HepG2 (cell line): ENCODE measurements around the gene RAB14. TPM values are rescaled to one million over a fixed set of nuclear protein-coding genes. Genes with fewer than 3 reads are reported as not detected.

Experiments used
- CENPX ChIP-seq: sonication (generic); formaldehyde crosslinking; IDR thresholded peaks from 2 replicates; pipeline ENCODE4 v1.9.0; 2021; ENCODE audit warnings: mild to moderate bottlenecking, missing genetic modification reagents, moderate library complexity
- DNMT3B ChIP-seq: conservative IDR thresholded peaks from 2 replicates; pipeline ENCODE4 v1.6.1; 2016; ENCODE audit warnings: missing biosample characterization, control low read depth
- FLYWCH1 ChIP-seq: sonication (generic); formaldehyde crosslinking; IDR thresholded peaks from 2 replicates; pipeline ENCODE4 v1.8.1; 2023; ENCODE audit warnings: mild to moderate bottlenecking, missing genetic modification reagents
- FOXJ3 ChIP-seq: sonication (generic); formaldehyde crosslinking; IDR thresholded peaks from 2 replicates; pipeline ENCODE4 v1.4.0; 2020; ENCODE audit warnings: missing genetic modification reagents, mild to moderate bottlenecking, borderline replicate concordance
- GABPA ChIP-seq, 2 experiments: IDR thresholded peaks; 2 replicates each; pipeline ENCODE4 v1.6.1; 2011 to 2016; ENCODE audit warnings: low read depth in 2 of 2, low read length in 1 of 2, missing biosample characterization in 1 of 2, missing genetic modification characterization in 1 of 2
- GFI1 ChIP-seq: sonication (generic); formaldehyde crosslinking; IDR thresholded peaks from 2 replicates; pipeline ENCODE4 v1.5.0; 2020; ENCODE audit warnings: missing genetic modification reagents, mild to moderate bottlenecking, borderline replicate concordance
- IKZF1 ChIP-seq: fragments of 450-650 bp; IDR thresholded peaks from 2 replicates; pipeline ENCODE4 v1.7.1; 2016
- IRX3 ChIP-seq: sonication (generic); formaldehyde crosslinking; IDR thresholded peaks from 2 replicates; pipeline ENCODE4 v1.8.1; 2023; ENCODE audit warnings: mild to moderate bottlenecking, low read depth, missing genetic modification reagents, borderline replicate concordance
- KLF15 ChIP-seq: sonication (generic); formaldehyde crosslinking; IDR thresholded peaks from 2 replicates; pipeline ENCODE4 v1.8.1; 2023; ENCODE audit warnings: borderline replicate concordance, mild to moderate bottlenecking, inconsistent platforms, missing genetic modification reagents, mixed read lengths
- NCOA2 ChIP-seq: sonication (generic); formaldehyde crosslinking; IDR thresholded peaks from 2 replicates; pipeline ENCODE4 v1.8.0; 2022; ENCODE audit warnings: inconsistent platforms
- NFIC ChIP-seq: IDR thresholded peaks from 2 replicates; pipeline ENCODE4 v1.6.1; 2012; ENCODE audit warnings: mild to moderate bottlenecking, low read length, inconsistent platforms
- NFRKB ChIP-seq: fragments of 450-650 bp; IDR thresholded peaks from 2 replicates; pipeline ENCODE4 v1.6.1; 2017
- NR2F6 ChIP-seq, 2 experiments: IDR thresholded peaks; 2 replicates each; pipeline ENCODE4 v1.6.1; 2016; ENCODE audit warnings: antibody characterized with exemption in 1 of 2, mild to moderate bottlenecking in 1 of 2
- RCOR2 ChIP-seq: IDR thresholded peaks from 2 replicates; pipeline ENCODE4 v1.6.1; 2016; ENCODE audit warnings: missing biosample characterization, missing genetic modification reagents
- SIX4 ChIP-seq: sonication (generic); formaldehyde crosslinking; IDR thresholded peaks from 2 replicates; pipeline ENCODE4 v1.4.0; 2020; ENCODE audit warnings: missing genetic modification reagents
- SNAPC5 ChIP-seq: sonication (generic); formaldehyde crosslinking; IDR thresholded peaks from 2 replicates; pipeline ENCODE4 v1.8.1; 2023; ENCODE audit warnings: mild to moderate bottlenecking, missing genetic modification reagents, borderline replicate concordance
- UBTF ChIP-seq: sonication (generic); formaldehyde crosslinking; IDR thresholded peaks from 2 replicates; pipeline ENCODE4 v1.4.0; 2020; ENCODE audit warnings: mild to moderate bottlenecking, missing genetic modification reagents
- ZBTB26 ChIP-seq: IDR thresholded peaks from 2 replicates; pipeline ENCODE4 v1.6.1; 2016; ENCODE audit warnings: missing compliant biosample characterization, missing genetic modification reagents, borderline replicate concordance
- ZBTB8A ChIP-seq: sonication (generic); formaldehyde crosslinking; IDR thresholded peaks from 2 replicates; pipeline ENCODE4 v1.4.0; 2020; ENCODE audit warnings: mild to moderate bottlenecking, low read depth, missing genetic modification reagents, borderline replicate concordance
- ZC3H13 ChIP-seq: sonication (generic); formaldehyde crosslinking; IDR thresholded peaks from 2 replicates; pipeline ENCODE4 v1.8.1; 2023; ENCODE audit warnings: mild to moderate bottlenecking, missing genetic modification reagents, moderate library complexity
- ZFX ChIP-seq: sonication (generic); formaldehyde crosslinking; IDR thresholded peaks from 2 replicates; pipeline ENCODE4 v1.4.0; 2020; ENCODE audit warnings: mild to moderate bottlenecking, low read depth, missing genetic modification reagents, moderate library complexity
- ZNF10 ChIP-seq: sonication (generic); formaldehyde crosslinking; IDR thresholded peaks from 2 replicates; pipeline ENCODE4 v1.4.0; 2020; ENCODE audit warnings: mild to moderate bottlenecking, low read depth, missing genetic modification reagents, borderline replicate concordance
- ZNF124 ChIP-seq: sonication (generic); formaldehyde crosslinking; IDR thresholded peaks from 2 replicates; pipeline ENCODE4 v1.4.0; 2020; ENCODE audit warnings: missing genetic modification reagents
- ZNF484 ChIP-seq: sonication (generic); formaldehyde crosslinking; IDR thresholded peaks from 2 replicates; pipeline ENCODE4 v1.5.1; 2020; ENCODE audit warnings: mild to moderate bottlenecking, low read depth, missing genetic modification reagents, borderline replicate concordance
- ZNF841 ChIP-seq: sonication (generic); formaldehyde crosslinking; IDR thresholded peaks from 2 replicates; pipeline ENCODE4 v1.8.1; 2023; ENCODE audit warnings: missing genetic modification reagents, borderline replicate concordance
- polyA plus RNA-seq, 8 experiments: library from polyadenylated mRNA; depleted of rRNA in 3 of 8; stranded (reverse) in 7 of 8; unstranded in 1 of 8; fragments of >200 nt; fragmentation: Illumina TruSeq in 4 of 8; extraction: Trizol in 4 of 8; gene quantifications; 2 replicates each; pipeline versions ENCODE4 v1.2.1 to v1.2.3, GENCODE V29; 2011 to 2016; ENCODE audit warnings: low read depth in 4 of 8, missing spikeins in 1 of 8, mixed read lengths in 1 of 8; ENCODE audit not compliant: insufficient read depth in 1 of 8
- total RNA-seq, 5 experiments: library from RNA; depleted of rRNA; stranded (reverse); fragments of >200 nt; fragmentation: Illumina TruSeq; extraction: Trizol; gene quantifications; 2 replicates each; pipeline ENCODE4 v1.2.3, GENCODE V29; 2016; ENCODE audit warnings: low read depth in 1 of 5
- TF ChIP-seq, protein P1 (sequence below): IDR thresholded peaks from 2 replicates; pipeline ENCODE4 v1.6.1; 2012; ENCODE audit warnings: low read depth, low read length, improper control_type of control experiment

RAB14 gene
- total and polyA plus RNA-seq, 2 of the 13 experiments (the other 11 are each of a cell fraction or from before 2014, with no cell fraction given) = 17.4 to 19.3 TPM

DNA sequence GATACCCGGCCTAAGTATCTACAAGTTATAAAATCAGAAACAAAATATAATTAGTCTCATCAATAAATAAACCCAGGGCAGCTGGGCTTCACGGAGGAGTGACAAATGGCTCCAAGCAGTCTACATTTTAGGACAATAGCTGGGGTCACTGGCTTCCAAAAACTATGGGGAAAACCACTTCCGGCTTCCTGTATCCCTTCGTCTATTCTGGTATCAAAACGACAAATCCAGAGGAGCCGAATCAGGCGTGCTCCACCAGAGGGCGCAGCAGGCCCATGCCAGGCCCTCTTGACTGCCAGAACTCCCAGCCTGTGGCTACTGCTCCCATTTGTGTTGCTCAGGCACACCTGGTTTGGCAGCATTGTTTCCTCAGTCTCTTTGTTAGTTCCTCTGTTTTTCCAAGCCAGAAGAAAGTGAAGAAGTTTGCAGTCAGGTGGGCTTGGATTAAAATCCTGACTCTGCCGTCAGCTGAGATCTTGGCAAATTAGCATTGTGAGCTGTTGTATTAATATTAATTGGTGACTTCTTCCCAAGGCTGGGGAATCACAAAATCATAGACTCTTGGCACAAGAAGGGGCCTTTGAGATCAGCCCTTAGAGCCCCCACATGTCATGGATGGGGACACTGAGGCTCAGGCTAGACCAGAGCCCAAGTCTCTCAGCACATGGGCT, 11.6 kb upstream of the RAB14 start (continued):
- TF ChIP-seq, protein P1, sequence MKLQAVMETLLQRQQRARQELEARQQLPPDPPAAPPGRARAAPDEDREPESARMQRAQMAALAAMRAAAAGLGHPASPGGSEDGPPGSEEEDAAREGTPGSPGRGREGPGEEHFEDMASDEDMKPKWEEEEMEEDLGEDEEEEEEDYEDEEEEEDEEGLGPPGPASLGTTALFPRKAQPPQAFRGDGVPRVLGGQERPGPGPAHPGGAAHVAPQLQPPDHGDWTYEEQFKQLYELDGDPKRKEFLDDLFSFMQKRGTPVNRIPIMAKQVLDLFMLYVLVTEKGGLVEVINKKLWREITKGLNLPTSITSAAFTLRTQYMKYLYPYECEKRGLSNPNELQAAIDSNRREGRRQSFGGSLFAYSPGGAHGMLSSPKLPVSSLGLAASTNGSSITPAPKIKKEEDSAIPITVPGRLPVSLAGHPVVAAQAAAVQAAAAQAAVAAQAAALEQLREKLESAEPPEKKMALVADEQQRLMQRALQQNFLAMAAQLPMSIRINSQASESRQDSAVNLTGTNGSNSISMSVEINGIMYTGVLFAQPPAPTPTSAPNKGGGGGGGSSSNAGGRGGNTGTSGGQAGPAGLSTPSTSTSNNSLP = peak; percentile 84
- TF ChIP-seq ZC3H13 (CRISPR knock-in tag) (no peak), SNAPC5 (CRISPR knock-in tag) (no peak), GFI1 (CRISPR knock-in tag) (no peak), RCOR2 (CRISPR knock-in tag) (no peak), IRX3 (CRISPR knock-in tag) (no peak), CENPX (CRISPR knock-in tag) (no peak), ZBTB26 (no peak), FLYWCH1 (CRISPR knock-in tag) (no peak), ZNF841 (CRISPR knock-in tag) (no peak), ZNF484 (no peak), ZNF10 (CRISPR knock-in tag) (no peak), NCOA2 (CRISPR knock-in tag) (no peak; the same call in 1 of the 2 replicates), NR2F6 (IDR thresholded peaks at IDR 0.05) (no peak), NR2F6 (CRISPR knock-in tag; IDR thresholded peaks at IDR 0.05) (0 out of 2 replicates have a peak, but pooled peaks have one; percentile 13), GABPA (IDR thresholded peaks at IDR 0.05; ENCODE audit: low read depth, low read length) (no peak), GABPA (CRISPR knock-in tag; IDR thresholded peaks at IDR 0.05; ENCODE audit: low read depth) (peak; percentile 76), DNMT3B (no peak), ZNF124 (CRISPR knock-in tag) (0 out of 2 replicates have a peak, but pooled peaks have one; percentile 31), UBTF (no peak), IKZF1 (no peak), KLF15 (CRISPR knock-in tag) (no peak), ZBTB8A (CRISPR knock-in tag) (no peak), NFIC (no peak), NFRKB (no peak), FOXJ3 (CRISPR knock-in tag) (0 out of 2 replicates have a peak, but pooled peaks have one; percentile 52), SIX4 (CRISPR knock-in tag) (0 out of 2 replicates have a peak, but pooled peaks have one; percentile 29), ZFX (peak; percentile 84)
